B cell (primary cell): Measurements from ENCODE around the gene KTN1. TPM values are rescaled to one million over a fixed set of nuclear protein-coding genes. Genes with fewer than 3 reads are reported as not detected.

ENCODE experiments used
- ATAC-seq: fragments of 200-7000 bp; cut with Tn5 transposase; one replicate; pipeline ENCODE4 v1.10.0; 2021; ENCODE audit warnings: low read depth, mild to moderate bottlenecking, moderate number of reproducible peaks, moderate library complexity
- CTCF ChIA-PET: fragments of 350-600 bp; sonication (Branson Sonifier 250); formaldehyde crosslinking; loops from one replicate; lab custom pipeline; 2021; ENCODE audit warnings: antibody characterized with exemption, inconsistent platforms; lab: Charles Lee
- POLR2A ChIA-PET: fragments of 350-600 bp; sonication (Branson Sonifier 250); formaldehyde crosslinking; loops from one replicate; lab custom pipeline; 2021; ENCODE audit warnings: antibody characterized with exemption; lab: Charles Lee
- DNase-seq: peaks from one replicate; pipeline ENCODE4 v3.0.0; 2013
- H2AFZ ChIP-seq: 2 replicates; pipeline ENCODE4 v1.6.1; 2012; ENCODE audit warnings: mild to moderate bottlenecking, low read depth, low read length; ENCODE audit not compliant: insufficient read depth, poor library complexity, severe bottlenecking
- H3K27ac ChIP-seq, 2 donors: 1 replicate in 1 of 2; 2 replicates in 1 of 2; pipeline ENCODE4 v1.5.1; 2012 to 2013; ENCODE audit warnings: low read length in 2 of 2, mild to moderate bottlenecking in 2 of 2, moderate library complexity in 1 of 2
- H3K27me3 ChIP-seq, 4 experiments: fragments of 200-600 bp in 1 of 4; sonication (generic) in 1 of 4; replicated peaks in 1 of 4; 1 replicate in 2 of 4; 2 replicates in 2 of 4; pipeline versions ENCODE4 v1.6.1 to v1.7.0; 2013 to 2016; ENCODE audit warnings: low read length in 3 of 4, mild to moderate bottlenecking in 2 of 4, mixed read lengths in 1 of 4, moderate library complexity in 1 of 4; ENCODE audit not compliant: insufficient read depth in 4 of 4, control insufficient read depth in 3 of 4; ENCODE audit errors: control extremely low read depth in 1 of 4
- H3K36me3 ChIP-seq, 2 experiments: replicated peaks in 1 of 2; 1 replicate in 1 of 2; 2 replicates in 1 of 2; pipeline versions ENCODE4 v1.6.1 to v1.7.1; 2013; ENCODE audit warnings: low read length in 1 of 2; ENCODE audit not compliant: insufficient read depth in 2 of 2, control insufficient read depth in 1 of 2; ENCODE audit errors: control extremely low read depth in 1 of 2, extremely low read depth in 1 of 2
- H3K4me1 ChIP-seq, 2 donors: fragments of 200-600 bp in 1 of 2; sonication (generic) in 1 of 2; 1 replicate in 1 of 2; 2 replicates in 1 of 2; pipeline versions ENCODE4 v1.5.1 to v1.6.1; 2013 to 2017; ENCODE audit warnings: low read length in 2 of 2; ENCODE audit not compliant: control insufficient read depth in 2 of 2, insufficient read depth in 2 of 2
- H3K4me2 ChIP-seq: replicated peaks from 2 replicates; pipeline ENCODE3; 2012; ENCODE audit warnings: mild to moderate bottlenecking, low read depth, low read length; ENCODE audit not compliant: poor library complexity, severe bottlenecking
- H3K4me3 ChIP-seq, 5 experiments: fragments of 200-600 bp in 1 of 5; sonication (generic) in 1 of 5; 1 replicate in 3 of 5; 2 replicates in 2 of 5; pipeline versions ENCODE4 v1.5.1 to v1.7.0; 2011 to 2016; ENCODE audit warnings: low read length in 4 of 5, mild to moderate bottlenecking in 4 of 5, low read depth in 2 of 5, control low read depth in 1 of 5, moderate library complexity in 1 of 5; ENCODE audit not compliant: insufficient read depth in 1 of 5; ENCODE audit errors: control extremely low read depth in 1 of 5, extremely low read depth in 1 of 5
- H3K79me2 ChIP-seq: fragments of 200-600 bp; sonication (generic); one replicate; pipeline ENCODE4 v1.6.0; 2016; ENCODE audit warnings: low read length; ENCODE audit not compliant: control insufficient read depth, insufficient read depth
- H3K9ac ChIP-seq: fragments of 200-600 bp; sonication (generic); 2 replicates; pipeline ENCODE4 v1.6.1; 2017; ENCODE audit warnings: mild to moderate bottlenecking, low read length, moderate library complexity
- H3K9me3 ChIP-seq, 3 donors: one replicate each; pipeline versions ENCODE4 v1.6.1 to v1.7.1; 2013; ENCODE audit warnings: low read length in 2 of 3; ENCODE audit not compliant: control insufficient read depth in 2 of 3, insufficient read depth in 1 of 3; ENCODE audit errors: control extremely low read depth in 1 of 3
- H4K20me1 ChIP-seq: 2 replicates; pipeline ENCODE4 v1.6.0; 2012; ENCODE audit warnings: mild to moderate bottlenecking, low read length; ENCODE audit not compliant: insufficient read depth, control insufficient read depth, poor library complexity, severe bottlenecking
- H3K27ac Mint-ChIP-seq: one replicate; pipeline ENCODE4 v1.8.0; 2021; ENCODE audit warnings: mixed read lengths
- H3K27me3 Mint-ChIP-seq: one replicate; pipeline ENCODE4 v1.8.0; 2021; ENCODE audit warnings: mixed read lengths
- H3K4me1 Mint-ChIP-seq: one replicate; pipeline ENCODE4 v1.8.0; 2021; ENCODE audit warnings: mixed read lengths
- H3K4me3 Mint-ChIP-seq: one replicate; pipeline ENCODE4 v1.8.0; 2021; ENCODE audit warnings: mixed read lengths
- H3K9me3 Mint-ChIP-seq: one replicate; pipeline ENCODE4 v1.8.0; 2022; ENCODE audit warnings: mixed read lengths; ENCODE audit not compliant: insufficient read depth
- CTCF ChIP-seq: fragments of 200-600 bp; IDR thresholded peaks from one replicate; pipeline ENCODE4 v1.8.0; 2022; ENCODE audit warnings: antibody characterized with exemption, mild to moderate bottlenecking
- EZH2 ChIP-seq: IDR thresholded peaks from 2 replicates; pipeline ENCODE4 v1.6.1; 2012; ENCODE audit warnings: borderline replicate concordance, low read depth, mild to moderate bottlenecking, moderate library complexity, low read length; ENCODE audit not compliant: insufficient read depth, poor library complexity, severe bottlenecking
- intact Hi-C: fragments of 100-400 bp; cut with micrococcal nuclease; formaldehyde crosslinking; loops from one replicate; pipeline ENCODE4 v1.10.0; 2022
- polyA plus RNA-seq: library from polyadenylated mRNA; depleted of rRNA; stranded (reverse); fragments of >200 nt; gene quantifications from 2 replicates; pipeline ENCODE4 v1.2.3, GENCODE V29; 2012
- total RNA-seq, 2 donors: library from RNA; stranded (reverse); fragments of 120-200 nt in 1 of 2; gene quantifications; 1 replicate in 1 of 2; 2 replicates in 1 of 2; pipeline versions ENCODE4 v1.2.3 to v1.2.4, GENCODE V29; 2013 to 2022

KTN1 gene
- total and polyA plus RNA-seq, 2 donors (not counting 1 experiment from before 2014, with no cell fraction given) = 25.8 to 123 TPM

GRCh38 chr14:55536204-55536708 is 43.8 kb upstream of the KTN1 start:
- Mint-ChIP-seq H3K9me3 (peaks cover 2% of the 10 kb centered on the region), H3K27ac (no peak overlapping the region), H3K4me1 (no peaks in the 10 kb centered on the region), H3K4me3 (no peak overlapping the region), H3K27me3 (no peaks in the 10 kb centered on the region)
- POLR2A ChIA-PET = no interaction called here
- Histone ChIP-seq H3K27ac (no peak overlapping the region), H2AFZ (no peak overlapping the region), H3K4me2 (no peak overlapping the region), H3K9ac (no peak overlapping the region), H3K79me2 (no peaks in the 10 kb centered on the region), H4K20me1 (no peaks in the 10 kb centered on the region), H3K4me1 (no peaks in the 10 kb centered on the region), H3K9me3 (peaks cover 2 to 9% (median 3%) of the 10 kb centered on the region in 3 donors), H3K36me3 (no peaks in the 10 kb centered on the region), H3K4me3 (no peak overlapping the region), H3K27me3 (no peaks in the 10 kb centered on the region)
- ATAC-seq = no peak
- TF ChIP-seq EZH2 (no peak), CTCF (no peak)
- CTCF ChIA-PET = interaction anchor here (1.0 kb wide), 1 partner anchor 32 kb away, joined by 3 read pairs; no protein-coding TSS in a partner anchor
- intact Hi-C loops = no loop called here
- DNase-seq = no peak

GRCh38 chr14:55537782-55538181 is 42.2 kb upstream of the KTN1 start:
- H3K9me3 ChIP-seq = peaks cover 1 to 9% (median 3%) of the 10 kb centered on the region in 3 donors
- ATAC-seq = no peak
- H3K27me3 Mint-ChIP-seq = no peaks in the 10 kb centered on the region

More at GRCh38 chr14:55537782-55538181, 42.2 kb upstream of the KTN1 start:
- Mint-ChIP-seq H3K27ac (no peak overlapping the region), H3K4me3 (no peak overlapping the region), H3K9me3 (peaks cover 2% of the 10 kb centered on the region), H3K4me1 (no peaks in the 10 kb centered on the region)
- no peaks in the 10 kb centered on the region for H3K79me2 ChIP-seq
- no peak overlapping the region for H3K27ac ChIP-seq
- DNase-seq = no peak
- H3K9ac ChIP-seq = no peak overlapping the region
- H3K4me3 ChIP-seq = no peak overlapping the region
- ChIA-PET CTCF (no interaction called here), POLR2A (no interaction called here)
- H3K4me1 ChIP-seq = no peaks in the 10 kb centered on the region
- H2AFZ ChIP-seq = no peak overlapping the region
- intact Hi-C loops = no loop called here
- H3K27me3 ChIP-seq = no peaks in the 10 kb centered on the region
- no peaks in the 10 kb centered on the region for H3K36me3 ChIP-seq
- H3K4me2 ChIP-seq = no peak overlapping the region
- no peak for TF ChIP-seq EZH2
- no peak for TF ChIP-seq CTCF
- no peaks in the 10 kb centered on the region for H4K20me1 ChIP-seq
